NCI-H1092 treated with DMSO at 0.1 percent for 48 hours (cell line): Measurements from ENCODE around the gene POMGNT1.
"Not testable (repeated sequence)": the region's sequence is repeated elsewhere in the genome, so short reads cannot be mapped to it uniquely, and the experiment has no call there.

ENCODE experiments used
- DNase-seq: peaks from one replicate; lab custom pipeline; 2025; lab: John Stamatoyannopoulos, UW

Gene POMGNT1

DNA sequence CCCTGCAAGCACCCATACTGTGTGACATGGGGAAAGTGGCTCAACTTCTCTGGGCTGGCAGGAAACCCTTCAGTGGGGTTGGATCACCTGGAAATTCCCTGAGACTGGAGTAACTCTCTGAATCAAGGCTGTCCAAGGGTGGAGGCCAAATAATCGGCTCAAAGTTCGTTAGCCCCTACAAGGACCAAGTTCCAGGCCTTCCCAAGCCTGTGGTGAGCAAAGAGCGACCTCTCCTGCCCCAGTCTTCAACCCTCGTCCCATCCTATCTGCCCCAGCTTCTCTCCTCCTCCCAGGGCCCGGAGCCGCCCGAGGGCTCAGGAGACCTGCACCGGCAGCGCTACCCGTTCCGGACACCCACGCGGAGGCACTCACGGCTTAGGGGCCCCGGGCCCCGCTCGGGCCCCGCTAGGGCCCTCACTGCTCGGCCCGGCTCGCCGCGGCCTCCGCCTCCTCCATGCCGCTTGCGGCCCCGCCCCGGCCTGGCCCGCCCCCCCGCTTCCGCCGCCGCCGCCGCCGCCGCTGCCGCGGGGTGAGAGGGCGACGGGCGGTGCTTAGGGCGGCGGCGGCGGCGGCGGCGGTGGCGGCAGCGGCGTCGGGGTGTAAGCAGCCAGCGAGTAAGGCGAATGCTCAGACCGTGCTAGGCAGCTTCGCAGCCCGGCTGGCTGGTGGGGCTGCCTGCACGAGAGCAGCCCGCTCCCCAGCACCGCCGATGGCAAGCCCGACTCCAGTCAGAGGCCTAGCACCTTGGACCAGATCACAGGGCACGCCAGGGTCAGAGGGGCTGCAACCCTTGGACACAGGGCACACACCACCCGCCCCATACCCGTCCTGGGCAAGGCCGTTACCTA lies at the start of gene POMGNT1:
TSS of gene POMGNT1 (minus strand) at position 471 of the 848 bp plus-strand sequence. CDS start 613 bp downstream, outside the sequence.
- no peak for DNase-seq

DNA sequence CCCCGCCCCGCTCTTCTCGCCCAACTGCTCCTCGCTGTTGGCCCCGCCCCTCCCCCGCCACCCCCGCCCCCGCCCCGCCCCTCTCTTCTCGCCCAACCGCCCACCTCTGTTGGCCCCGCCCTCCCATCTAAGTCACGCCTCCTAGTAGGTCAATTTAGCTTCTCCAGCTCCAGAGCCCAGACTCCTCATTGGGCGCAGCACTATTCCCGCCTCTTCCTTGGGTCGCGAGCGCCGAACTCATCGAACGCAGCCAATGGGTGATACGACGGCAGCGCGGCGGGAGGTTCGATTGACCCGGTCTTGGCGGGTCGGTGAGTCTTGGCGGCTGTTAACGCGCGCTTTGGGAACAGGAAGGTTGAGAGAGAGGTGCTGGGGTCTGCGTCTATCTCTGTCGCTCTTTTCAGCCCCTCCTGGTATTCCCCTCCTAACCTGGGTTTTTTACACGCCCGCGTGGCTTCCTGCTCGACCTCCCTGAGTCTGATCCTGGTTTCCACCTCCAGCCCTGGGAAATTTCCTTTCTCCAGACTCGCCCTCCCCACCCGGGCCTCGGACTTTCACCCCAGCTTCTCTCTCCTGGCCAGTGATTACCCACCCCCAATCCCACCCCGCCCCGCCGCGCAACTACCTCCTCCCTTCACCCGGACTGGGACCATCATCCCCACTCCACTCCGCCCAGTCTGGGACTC lies 49.3 kb upstream of the POMGNT1 start, which contains the start of gene RAD54L:
TSS of gene RAD54L (plus strand) at position 328 of the 686 bp plus-strand sequence. CDS start 643 bp downstream, outside the sequence.
- DNase-seq = peak; percentile 96

DNA sequence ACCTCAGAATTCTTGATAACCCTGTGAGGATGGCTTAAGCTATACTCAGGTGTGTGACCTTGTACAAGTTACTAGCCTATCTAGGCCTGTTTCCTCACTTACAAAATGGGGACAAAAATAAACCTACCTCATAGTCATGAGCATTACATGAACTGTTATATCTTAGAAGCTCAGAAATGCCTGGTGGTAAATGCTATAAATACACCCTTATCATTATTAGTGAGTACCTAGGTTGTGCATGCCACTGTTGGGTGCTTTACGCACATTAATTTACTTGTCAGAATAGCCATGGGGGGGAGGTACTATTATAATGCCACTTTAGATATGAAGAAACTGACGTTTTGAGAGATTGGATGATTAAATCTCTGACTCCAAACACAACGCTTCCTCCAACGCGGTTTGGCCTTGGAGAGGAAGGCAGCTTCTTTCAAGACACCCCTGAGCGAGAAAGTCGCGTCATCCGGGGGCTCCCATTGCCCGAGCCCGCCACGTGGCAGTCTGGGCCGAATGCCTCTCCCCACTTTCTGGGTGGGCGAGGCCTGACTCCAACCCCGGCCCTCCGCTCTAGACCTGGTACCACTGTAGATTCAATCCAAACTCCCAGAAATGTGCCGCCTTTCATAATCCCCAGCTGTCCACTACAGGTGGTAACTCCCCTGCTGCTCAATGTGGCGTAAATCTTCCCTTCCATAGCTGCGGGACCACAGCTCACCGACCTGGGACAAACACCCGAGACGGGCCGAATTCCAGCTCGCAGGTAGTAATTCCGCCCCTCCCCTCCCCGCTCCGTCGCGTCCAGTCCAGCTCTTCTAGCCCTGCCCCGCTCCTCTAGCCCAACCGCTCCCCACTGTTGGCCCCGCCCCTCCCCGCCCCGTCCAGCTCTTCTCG lies 48.6 kb upstream of the POMGNT1 start:
- DNase-seq = no peak

DNA sequence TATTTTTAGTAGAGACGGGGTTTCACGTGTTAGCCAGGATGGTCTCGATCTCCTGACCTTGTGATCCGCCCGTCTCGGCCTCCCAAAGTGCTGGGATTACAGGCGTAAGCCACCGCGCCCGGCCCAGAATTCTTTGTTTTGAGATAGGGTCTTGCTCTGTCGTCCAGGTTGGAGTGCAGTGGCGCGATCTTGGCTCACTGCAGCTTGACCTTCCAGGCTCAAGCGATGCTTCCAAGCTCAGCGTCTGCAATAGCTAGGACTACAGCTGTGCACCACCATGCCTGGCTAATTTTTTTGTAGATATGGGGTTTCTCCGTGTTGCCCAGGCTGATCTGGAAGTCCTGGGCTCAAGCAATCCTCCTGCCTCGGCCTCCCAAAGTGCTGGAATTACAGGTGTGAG lies 47.9 kb upstream of the POMGNT1 start:
- DNase-seq = not testable (repeated sequence)

DNA sequence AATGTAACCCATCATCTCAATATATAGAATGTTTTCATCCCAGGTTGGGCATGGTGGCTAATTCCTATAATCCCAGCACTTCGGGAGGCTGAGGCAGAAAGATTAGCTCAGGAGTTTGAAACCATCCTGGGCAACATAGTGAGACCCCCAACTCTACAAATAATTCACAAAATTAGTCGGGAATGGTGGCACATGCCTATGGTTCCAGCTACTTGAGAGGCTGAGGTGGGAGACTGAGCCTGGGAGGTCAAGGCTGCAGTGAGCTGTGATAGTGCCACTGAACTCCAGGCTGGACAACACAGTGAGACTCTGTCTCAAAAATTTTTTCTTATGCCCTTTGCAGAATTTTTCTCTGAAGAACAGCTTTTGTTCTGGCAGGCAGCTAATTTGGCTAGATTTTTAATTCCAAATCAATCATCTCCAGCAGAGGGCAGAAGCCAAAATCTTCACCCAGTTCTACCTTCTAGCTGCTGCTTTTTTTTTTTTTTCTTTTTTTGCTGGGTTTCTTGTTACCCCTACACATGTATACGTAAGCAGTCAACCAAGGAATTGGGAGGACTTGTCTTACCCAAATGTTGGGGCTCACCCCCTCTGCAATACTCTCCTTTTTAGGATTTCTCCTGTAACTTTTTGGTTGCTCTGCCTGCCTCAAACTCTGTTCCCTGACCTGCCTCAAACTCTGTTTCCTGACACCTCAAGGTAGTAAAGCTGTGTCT lies 46.6 kb upstream of the POMGNT1 start:
- no peak for DNase-seq

DNA sequence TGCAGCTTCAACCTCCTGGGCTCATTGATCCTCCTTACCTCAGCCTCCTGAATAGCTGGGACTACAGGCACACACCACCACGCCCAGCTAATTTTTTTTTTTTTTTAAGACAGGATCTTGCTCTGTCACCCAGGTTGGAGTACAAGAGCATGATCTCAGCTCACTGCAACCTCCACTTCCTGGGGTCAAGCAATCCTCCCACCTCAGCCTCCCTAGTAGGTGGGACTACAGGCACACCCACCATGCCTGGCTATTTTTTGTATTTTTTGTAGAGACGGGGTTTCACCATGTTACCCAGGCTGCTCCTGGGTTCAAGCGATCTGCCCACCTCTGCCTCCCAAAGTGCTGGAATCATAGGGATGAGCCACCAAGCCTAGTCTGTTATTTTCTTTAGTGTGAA lies 45.6 kb upstream of the POMGNT1 start:
- not testable (repeated sequence) for DNase-seq

DNA sequence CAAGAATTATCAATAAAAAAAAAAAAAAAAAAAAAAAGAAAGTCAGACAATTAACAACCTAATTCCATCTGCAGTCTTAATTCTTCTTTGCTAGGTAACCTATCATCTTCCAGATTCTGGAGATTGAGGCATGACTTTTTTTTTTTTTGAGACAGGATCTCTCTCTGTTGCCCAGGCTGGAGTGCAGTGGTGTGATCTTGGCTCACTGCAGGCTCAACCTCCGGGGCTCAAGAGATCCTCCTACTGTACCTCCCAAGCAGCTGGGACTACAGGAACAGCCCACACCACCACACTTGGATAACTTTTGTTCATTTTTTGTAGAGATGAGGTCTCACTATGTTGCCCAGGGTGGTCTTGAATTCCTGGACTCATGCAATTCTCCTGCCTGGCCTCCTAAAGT lies 44.7 kb upstream of the POMGNT1 start:
- no peak for DNase-seq

DNA sequence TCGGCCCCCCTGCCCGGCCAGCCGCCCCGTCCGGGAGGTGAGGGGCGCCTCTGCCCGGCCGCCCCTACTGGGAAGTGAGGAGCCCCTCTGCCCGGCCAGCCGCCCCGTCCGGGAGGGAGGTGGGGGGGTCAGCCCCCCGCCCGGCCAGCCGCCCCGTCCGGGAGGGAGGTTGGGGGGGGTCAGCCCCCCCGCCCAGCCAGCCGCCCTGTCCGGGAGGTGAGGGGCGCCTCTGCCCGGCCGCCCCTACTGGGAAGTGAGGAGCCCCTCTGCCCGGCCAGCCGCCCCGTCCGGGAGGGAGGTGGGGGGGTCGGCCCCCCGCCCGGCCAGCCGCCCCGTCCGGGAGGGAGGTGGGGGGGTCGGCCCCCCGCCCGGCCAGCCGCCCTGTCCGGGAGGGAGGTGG lies 43.5 kb upstream of the POMGNT1 start:
- DNase-seq = not testable (repeated sequence)

DNA sequence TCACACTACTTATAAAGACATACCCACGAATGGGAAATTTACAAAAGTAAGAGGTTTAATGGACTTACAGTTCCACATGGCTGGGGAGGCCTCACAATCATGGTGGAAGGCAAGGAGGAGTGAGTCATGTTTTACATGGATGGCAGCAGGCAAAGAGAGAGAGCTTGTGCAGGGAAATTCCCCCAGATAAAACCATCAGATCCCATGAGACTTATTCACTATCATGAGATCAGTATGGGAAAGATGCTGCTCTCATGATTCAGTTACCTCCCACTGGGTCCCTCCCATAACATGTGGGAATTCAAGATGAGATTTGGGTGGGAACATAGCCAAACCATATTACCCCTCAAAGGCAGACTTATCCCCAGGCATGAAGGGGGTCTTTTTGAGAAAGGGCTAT lies 40.6 kb upstream of the POMGNT1 start:
- not testable (repeated sequence) for DNase-seq

DNA sequence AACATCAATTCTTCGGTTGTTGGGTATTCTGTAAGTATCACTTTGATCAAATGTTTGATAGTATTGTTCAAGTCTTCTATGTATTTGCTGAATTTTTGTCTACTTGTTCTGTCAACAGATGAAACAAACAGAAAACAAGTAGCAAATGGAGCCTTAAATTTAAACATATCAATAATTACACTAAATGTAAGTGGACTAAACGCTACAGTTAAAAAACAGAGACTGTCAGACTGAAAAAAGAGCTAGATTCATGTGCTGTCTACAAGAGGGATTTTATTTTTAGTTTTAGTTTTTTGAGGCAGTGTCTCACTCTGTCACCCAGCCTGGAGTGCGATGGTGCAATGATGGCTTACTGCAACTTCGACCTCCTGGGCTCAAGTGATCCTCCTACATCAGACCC lies 38.6 kb upstream of the POMGNT1 start:
- DNase-seq = no peak

DNA sequence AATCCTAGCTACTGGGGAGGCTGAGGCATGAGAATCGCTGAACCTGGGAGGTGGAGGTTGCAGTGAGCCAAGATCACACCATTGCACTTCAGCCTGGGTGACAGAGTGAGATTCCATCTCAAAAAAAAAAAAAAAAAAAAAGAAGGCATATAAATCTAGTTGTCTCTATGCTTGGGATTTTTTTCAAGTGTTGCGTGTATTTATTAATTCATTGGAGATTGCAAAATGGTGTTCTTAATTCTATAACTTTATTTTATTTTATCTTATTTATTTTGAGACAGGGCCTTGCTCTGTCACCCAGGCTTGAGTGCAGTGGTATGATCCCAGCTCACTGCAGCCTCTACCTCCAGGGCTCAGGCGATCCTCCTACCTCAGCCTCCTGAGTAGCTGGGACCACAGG lies 33.0 kb upstream of the POMGNT1 start:
- DNase-seq = not testable (repeated sequence)

DNA sequence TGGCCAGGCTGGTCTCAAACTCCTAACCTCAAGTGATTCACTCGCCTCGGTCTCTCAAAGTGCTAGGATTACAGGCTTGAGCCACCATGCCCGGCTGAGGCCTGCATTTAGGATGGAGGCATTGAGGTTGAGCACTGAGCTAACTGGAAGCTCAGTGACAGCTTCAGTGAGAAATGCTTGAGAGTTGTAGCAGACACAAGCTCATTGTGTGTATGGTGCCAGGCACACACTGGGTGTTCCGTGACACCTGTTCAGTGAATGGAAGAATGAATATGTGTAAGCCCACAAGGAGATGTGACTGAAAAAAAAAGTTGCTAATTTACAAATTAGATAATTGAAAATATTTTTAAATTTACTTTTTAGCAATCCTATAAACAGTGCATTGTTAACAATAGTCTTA lies 26.7 kb upstream of the POMGNT1 start:
- no peak for DNase-seq

DNA sequence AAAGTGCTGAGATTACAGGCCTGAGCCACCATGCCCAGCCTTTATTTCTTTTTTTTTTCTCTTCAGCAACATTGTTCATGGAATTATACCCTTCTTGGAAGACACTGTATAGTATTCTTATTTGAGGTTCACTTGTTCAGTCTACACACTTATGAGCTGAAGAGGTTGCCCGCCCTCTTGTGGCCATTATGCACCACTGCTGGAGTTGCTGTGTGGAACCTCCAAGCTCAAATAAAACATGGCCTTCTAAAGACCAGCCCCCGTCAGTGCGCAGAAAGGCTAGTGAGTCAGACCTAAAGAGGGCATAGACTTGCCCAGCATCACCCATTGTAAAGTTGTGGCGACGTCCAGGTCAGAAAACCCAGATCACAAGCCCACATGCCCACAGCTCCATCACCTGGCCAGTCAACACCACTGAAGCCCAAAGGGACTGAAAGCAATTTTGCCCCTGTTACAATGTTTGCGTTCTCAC lies 25.3 kb upstream of the POMGNT1 start:
- peak; percentile 31 for DNase-seq

DNA sequence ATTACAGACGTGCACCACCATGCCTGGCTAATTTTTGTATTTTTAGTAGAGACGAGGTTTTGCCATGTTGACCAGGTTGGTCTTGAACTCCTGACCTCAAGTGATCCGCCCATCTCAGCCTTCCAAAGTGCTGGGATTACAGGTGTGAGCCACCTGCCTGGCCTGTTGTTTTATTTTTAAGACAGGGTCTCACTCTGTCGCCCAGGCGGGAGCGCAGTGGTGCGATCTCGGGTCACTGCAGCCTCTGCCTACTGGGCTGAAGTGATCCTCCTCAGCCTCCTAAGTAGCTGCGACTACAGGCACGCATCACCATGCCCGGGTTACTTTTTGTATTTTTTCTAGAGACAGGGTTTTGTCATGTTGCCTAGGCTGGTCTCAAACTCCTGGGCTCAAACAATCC lies 24.8 kb upstream of the POMGNT1 start:
- not testable (repeated sequence) for DNase-seq

DNA sequence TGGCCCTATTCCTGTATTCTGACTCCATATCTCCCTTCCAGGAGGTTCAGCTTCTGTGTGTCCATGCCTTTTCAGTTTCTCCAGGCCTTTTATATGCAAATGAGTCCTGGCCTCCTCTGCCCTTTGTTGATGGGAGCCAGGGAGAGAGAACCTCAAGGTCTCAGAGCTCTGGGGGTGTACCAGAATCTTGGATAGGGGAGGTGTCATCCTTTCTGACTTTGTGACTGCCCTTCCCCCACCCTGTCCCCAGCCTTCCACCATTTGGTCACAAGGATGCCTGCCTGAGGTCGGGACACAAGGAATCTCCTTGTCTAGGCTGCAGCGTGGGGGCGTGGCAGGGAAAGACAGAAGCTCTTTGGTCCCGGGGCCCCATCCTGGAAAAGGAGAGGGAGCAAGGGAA lies 23.5 kb upstream of the POMGNT1 start:
- DNase-seq = no peak

DNA sequence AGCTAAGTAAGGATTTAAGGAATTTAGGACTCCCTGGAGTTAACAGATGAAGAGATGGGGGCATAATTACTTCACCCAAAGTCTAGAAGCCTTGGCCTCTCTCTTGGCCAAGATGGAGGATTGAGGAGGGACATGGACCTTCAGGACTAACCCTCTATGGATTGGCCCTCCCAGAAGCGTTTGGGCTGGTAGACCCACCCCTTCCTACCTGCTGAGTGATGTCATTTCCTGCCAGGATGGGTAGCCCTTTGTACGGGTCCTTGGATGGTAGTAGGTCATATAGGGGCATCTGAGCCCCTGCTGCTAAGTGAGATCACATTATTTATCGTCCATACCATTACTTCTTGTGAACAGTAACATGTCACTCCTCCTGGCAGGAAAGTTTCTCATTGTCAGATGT lies 22.6 kb upstream of the POMGNT1 start:
- DNase-seq = no peak

DNA sequence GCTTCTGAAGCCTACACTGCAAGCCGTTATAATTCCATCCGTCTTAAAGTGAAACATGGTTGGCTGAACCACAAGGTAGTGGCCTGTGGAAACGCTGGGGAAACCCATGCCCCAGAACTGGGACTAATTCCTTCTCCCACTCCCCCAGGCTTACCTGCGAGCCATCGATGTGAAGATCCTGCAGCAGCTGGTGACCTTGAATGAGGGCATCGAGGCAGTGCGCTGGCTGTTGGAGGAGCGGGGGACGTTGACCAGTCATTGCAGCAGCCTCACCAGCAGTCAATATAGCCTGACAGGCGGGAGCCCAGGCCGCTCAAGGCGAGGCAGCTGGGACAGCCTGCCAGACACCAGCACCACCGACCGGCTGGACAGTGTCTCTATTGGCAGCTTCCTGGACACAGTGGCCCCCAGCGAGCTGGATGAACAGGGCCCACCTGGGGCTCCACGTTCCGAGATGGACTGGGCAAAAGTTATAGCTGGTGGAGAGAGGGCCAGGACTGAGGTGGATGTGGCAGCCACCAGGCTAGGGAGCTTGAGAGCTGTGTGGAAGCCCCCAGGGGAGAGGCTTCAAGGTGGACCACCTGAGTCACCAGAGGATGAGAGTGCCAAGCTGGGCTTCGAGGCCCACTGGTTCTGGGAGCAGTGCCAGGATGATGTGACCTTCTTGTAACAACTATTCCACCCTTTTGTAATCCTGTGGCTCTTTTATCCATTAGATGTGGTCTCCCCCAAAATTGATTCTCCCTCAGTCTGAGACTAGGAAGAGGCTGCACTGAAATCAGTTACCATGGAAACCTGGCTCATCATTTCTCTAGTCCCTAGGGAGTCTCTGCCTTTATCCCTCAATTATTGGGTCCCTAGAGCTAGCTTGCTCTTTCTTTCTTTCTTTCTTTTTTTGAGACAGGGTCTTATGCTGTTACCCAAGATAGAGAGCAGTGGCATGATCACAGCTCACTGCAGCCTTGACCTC lies 21.6 kb upstream of the POMGNT1 start:
- no peak for DNase-seq

DNA sequence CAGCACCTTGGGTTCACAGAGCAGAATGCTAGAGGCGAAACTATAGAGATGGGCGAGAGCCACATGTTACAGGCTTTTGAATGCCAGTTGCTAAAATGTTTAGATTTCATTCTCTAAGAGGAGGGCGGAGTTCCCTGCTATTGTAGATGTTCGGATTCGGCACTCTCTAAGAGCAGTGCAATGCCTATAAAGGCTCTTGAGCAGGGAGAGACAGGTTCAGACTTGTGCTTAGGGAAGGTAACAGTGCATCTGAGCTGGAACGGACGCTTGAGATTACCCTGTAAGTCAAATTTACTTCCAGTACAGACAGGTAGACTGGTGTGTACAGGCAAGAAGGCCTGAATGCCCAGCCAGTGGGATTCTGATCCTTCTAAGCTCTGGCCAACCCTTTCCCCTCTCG lies 20.2 kb upstream of the POMGNT1 start:
- DNase-seq = no peak

DNA sequence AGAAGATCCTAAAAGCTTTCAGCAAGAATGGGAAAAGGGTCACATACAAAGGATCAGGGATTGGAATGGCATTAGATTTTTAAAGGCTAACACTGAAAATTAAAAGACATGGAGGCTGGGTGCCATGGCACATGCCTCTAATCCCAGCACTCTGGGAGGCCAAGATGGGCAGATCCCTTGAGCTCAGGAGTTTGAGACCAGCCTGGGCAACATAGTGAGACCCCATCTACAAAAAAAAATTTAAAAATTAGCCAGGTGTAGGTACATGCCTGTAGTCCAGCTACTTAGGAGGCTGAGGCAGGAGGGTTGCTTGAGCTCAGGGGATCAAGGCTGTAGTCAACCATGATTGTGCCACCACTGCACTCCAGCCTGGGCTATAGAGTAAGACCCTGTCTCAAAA lies 17.3 kb upstream of the POMGNT1 start:
- DNase-seq = no peak

DNA sequence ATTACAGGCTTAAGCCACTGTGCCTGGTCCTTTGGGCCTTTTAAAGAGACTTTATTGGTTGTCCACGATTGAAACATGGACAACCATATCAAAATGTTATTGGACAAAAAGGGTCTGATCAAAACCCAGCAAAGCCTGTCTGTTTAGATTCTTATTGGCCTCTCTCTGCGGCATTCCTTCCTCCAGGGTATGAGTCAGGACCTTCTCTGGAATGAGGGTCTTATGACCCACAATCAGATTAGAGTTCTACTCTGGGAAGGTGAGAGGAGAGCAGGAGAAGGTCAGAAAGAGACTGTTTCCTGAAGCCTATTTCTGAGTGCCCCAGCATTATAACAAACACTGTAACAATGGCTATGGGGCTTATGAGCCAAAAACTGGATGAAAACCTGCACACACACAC lies 12.8 kb upstream of the POMGNT1 start:
- DNase-seq = no peak
